H1 (cell line): ENCODE data around the gene CAPS. TPM values are rescaled to one million over a fixed set of nuclear protein-coding genes. Genes with fewer than 3 reads are reported as not detected.
A peak's percentile ranks its signal among the peaks of the same experiment; 100 is the strongest.

ENCODE experiments used
- CTCF ChIA-PET: fragments of 300-600 bp; sonication (Branson Sonifier 250); formaldehyde crosslinking; loops from one replicate; lab custom pipeline; 2021; ENCODE audit not compliant: partially characterized antibody; lab: Charles Lee
- POLR2A ChIA-PET: fragments of 300-600 bp; sonication (Branson Sonifier 250); formaldehyde crosslinking; loops from one replicate; lab custom pipeline; 2021; ENCODE audit warnings: inconsistent platforms; ENCODE audit not compliant: partially characterized antibody; lab: Charles Lee
- DNase-seq, 2 experiments: peaks; one replicate each; pipeline versions ENCODE4 v3.0.0 to v3.0.0-alpha.2; 2010 to 2022; ENCODE audit warnings: low spot score in 2 of 2, low read depth in 1 of 2, mixed read lengths in 1 of 2
- FAIRE-seq: peaks from 2 replicates; lab custom pipeline; 2011; peaks lifted over from hg19 to GRCh38; lab: Jason Lieb, UNC
- H2AFZ ChIP-seq: 2 replicates; pipeline ENCODE4 v1.8.1; 2012; ENCODE audit warnings: low read length, inconsistent platforms
- H2AK5ac ChIP-seq: 2 replicates; pipeline ENCODE4 v1.6.1; 2013; ENCODE audit warnings: low read depth, low read length
- H2BK120ac ChIP-seq: replicated peaks from 2 replicates; pipeline ENCODE3; 2013; ENCODE audit warnings: low read depth, low read length, inconsistent platforms
- H2BK12ac ChIP-seq: 2 replicates; pipeline ENCODE4 v1.6.1; 2013; ENCODE audit warnings: low read depth, low read length
- H2BK15ac ChIP-seq: 2 replicates; pipeline ENCODE4 v1.6.1; 2013; ENCODE audit warnings: low read length
- H2BK20ac ChIP-seq: 2 replicates; pipeline ENCODE4 v1.6.1; 2013; ENCODE audit warnings: low read length
- H2BK5ac ChIP-seq: 2 replicates; pipeline ENCODE4 v1.6.1; 2013; ENCODE audit warnings: low read depth, low read length
- H3K14ac ChIP-seq: 2 replicates; pipeline ENCODE4 v1.6.1; 2013; ENCODE audit warnings: inconsistent platforms; ENCODE audit not compliant: insufficient read length
- H3K18ac ChIP-seq: 2 replicates; pipeline ENCODE4 v1.6.1; 2013; ENCODE audit warnings: low read length; ENCODE audit errors: extremely low read depth
- H3K23ac ChIP-seq: 2 replicates; pipeline ENCODE4 v1.6.1; 2013; ENCODE audit warnings: inconsistent platforms; ENCODE audit not compliant: insufficient read length
- H3K23me2 ChIP-seq: 2 replicates; pipeline ENCODE4 v1.6.1; 2013; ENCODE audit warnings: low read depth, low read length
- H3K27ac ChIP-seq: 2 replicates; pipeline ENCODE4 v1.6.1; 2011; ENCODE audit warnings: low read depth, low read length, inconsistent platforms
- H3K27me3 ChIP-seq, 4 experiments: replicated peaks in 1 of 4; 1 replicate in 1 of 4; 2 replicates in 3 of 4; pipeline versions ENCODE4 v1.6.1 to v1.8.1; 2011 to 2013; ENCODE audit warnings: low read length in 3 of 4, mild to moderate bottlenecking in 3 of 4, inconsistent platforms in 2 of 4, mixed read lengths in 2 of 4, moderate library complexity in 1 of 4; ENCODE audit not compliant: control insufficient read depth in 3 of 4, insufficient read depth in 3 of 4; ENCODE audit errors: extremely low read depth in 1 of 4
- H3K36me3 ChIP-seq, 4 experiments: 2 replicates each; pipeline versions ENCODE4 v1.6.1 to v1.8.1; 2011 to 2013; ENCODE audit warnings: mild to moderate bottlenecking in 4 of 4, low read length in 3 of 4, moderate library complexity in 2 of 4, control low read depth in 1 of 4, inconsistent platforms in 1 of 4; ENCODE audit not compliant: insufficient read depth in 4 of 4, control insufficient read depth in 2 of 4
- H3K4ac ChIP-seq: replicated peaks from 2 replicates; pipeline ENCODE3; 2013; ENCODE audit warnings: low read length, low read depth, mixed read lengths, inconsistent platforms; ENCODE audit not compliant: insufficient read length
- H3K4me1 ChIP-seq, 4 experiments: replicated peaks in 1 of 4; 1 replicate in 1 of 4; 2 replicates in 3 of 4; pipeline versions ENCODE4 v1.6.1 to v1.8.1; 2011 to 2013; ENCODE audit warnings: low read length in 3 of 4, inconsistent platforms in 2 of 4, mixed read lengths in 1 of 4; ENCODE audit not compliant: insufficient read depth in 4 of 4, control insufficient read depth in 3 of 4
- H3K4me2 ChIP-seq, 2 experiments: 2 replicates each; pipeline versions ENCODE4 v1.6.1 to v1.8.1; 2011 to 2013; ENCODE audit warnings: low read depth in 2 of 2, low read length in 2 of 2, control low read depth in 1 of 2, inconsistent platforms in 1 of 2, mild to moderate bottlenecking in 1 of 2; ENCODE audit not compliant: insufficient read depth in 1 of 2
- H3K4me3 ChIP-seq, 4 experiments: fragments of 200-600, 300-600 bp in 1 of 4; sonication (generic), shearing (Covaris generic), sonication (Bioruptor Twin) in 1 of 4; 2 replicates each; pipeline versions ENCODE4 v1.5.1 to v1.8.1; 2011 to 2016; ENCODE audit warnings: low read length in 4 of 4, low read depth in 3 of 4, control low read depth in 2 of 4, inconsistent platforms in 2 of 4, mild to moderate bottlenecking in 2 of 4, mixed read lengths in 1 of 4, moderate library complexity in 1 of 4; ENCODE audit not compliant: insufficient read depth in 2 of 4; ENCODE audit errors: extremely low read depth in 1 of 4
- H3K56ac ChIP-seq: replicated peaks from 2 replicates; pipeline ENCODE3; 2013; ENCODE audit warnings: low read depth, mild to moderate bottlenecking, mixed read lengths, low read length, inconsistent platforms; ENCODE audit not compliant: insufficient read length
- H3K79me1 ChIP-seq: 2 replicates; pipeline ENCODE4 v1.6.1; 2013; ENCODE audit warnings: low read depth, low read length, control low read depth
- H3K79me2 ChIP-seq, 2 experiments: 2 replicates each; pipeline versions ENCODE4 v1.6.1 to v1.8.1; 2012 to 2013; ENCODE audit warnings: low read length in 2 of 2, mild to moderate bottlenecking in 2 of 2, inconsistent platforms in 1 of 2; ENCODE audit not compliant: insufficient read depth in 2 of 2, control insufficient read depth in 1 of 2
- H3K9ac ChIP-seq, 4 experiments: replicated peaks in 1 of 4; 1 replicate in 1 of 4; 2 replicates in 3 of 4; pipeline versions ENCODE4 v1.6.1 to v1.8.1; 2011 to 2013; ENCODE audit warnings: low read depth in 3 of 4, low read length in 3 of 4, control low read depth in 2 of 4, mild to moderate bottlenecking in 2 of 4, moderate library complexity in 2 of 4, inconsistent platforms in 1 of 4; ENCODE audit errors: extremely low read depth in 1 of 4
- H3K9me3 ChIP-seq, 2 experiments: 2 replicates each; pipeline versions ENCODE4 v1.6.1 to v1.8.1; 2012 to 2013; ENCODE audit warnings: mild to moderate bottlenecking in 2 of 2, moderate library complexity in 2 of 2, control low read depth in 1 of 2, inconsistent platforms in 1 of 2, low read depth in 1 of 2, low read length in 1 of 2, mixed read lengths in 1 of 2; ENCODE audit not compliant: insufficient read depth in 2 of 2
- H4K20me1 ChIP-seq, 2 experiments: replicated peaks in 1 of 2; 2 replicates each; pipeline versions ENCODE3 to v1.8.1; 2011 to 2013; ENCODE audit warnings: inconsistent platforms in 2 of 2, low read length in 2 of 2, mild to moderate bottlenecking in 1 of 2; ENCODE audit not compliant: insufficient read depth in 2 of 2, control insufficient read depth in 1 of 2
- H4K5ac ChIP-seq: 2 replicates; pipeline ENCODE4 v1.6.1; 2013; ENCODE audit warnings: low read length, low read depth, mixed read lengths, inconsistent platforms; ENCODE audit not compliant: insufficient read length
- H4K8ac ChIP-seq: 2 replicates; pipeline ENCODE4 v1.8.0; 2013; ENCODE audit warnings: mild to moderate bottlenecking, moderate library complexity, low read length, inconsistent platforms; ENCODE audit not compliant: insufficient read depth; ENCODE audit errors: extremely low read depth
- H4K91ac ChIP-seq: replicated peaks from 2 replicates; pipeline ENCODE3; 2013; ENCODE audit warnings: low read length, mixed read lengths, inconsistent platforms; ENCODE audit not compliant: insufficient read length
- E2F6 ChIP-seq: IDR thresholded peaks from 2 replicates; pipeline ENCODE4 v1.6.1; 2012; ENCODE audit warnings: inconsistent platforms
- KDM1A ChIP-seq: fragments of 200-600, 300-600 bp; sonication (generic); IDR thresholded peaks from 2 replicates; pipeline ENCODE4 v1.7.1; 2016; ENCODE audit warnings: mild to moderate bottlenecking, low read length, borderline replicate concordance
- RFX5 ChIP-seq: IDR thresholded peaks from 2 replicates; pipeline ENCODE4 v1.6.1; 2011; ENCODE audit warnings: low read depth, low read length, improper control_type of control experiment, borderline replicate concordance
- YY1 ChIP-seq: IDR thresholded peaks from 2 replicates; pipeline ENCODE4 v1.6.1; 2011; ENCODE audit warnings: low read depth, mild to moderate bottlenecking, low read length
- WGBS, 2 experiments: shearing (Covaris generic) in 1 of 2; methylation state at CpG; one replicate each; pipeline versions ENCODE4 v1.1.6 to v1.1.7; 2013 to 2015; ENCODE audit warnings: low lambda C conversion rate in 2 of 2, mixed read lengths in 2 of 2, inconsistent platforms in 1 of 2, low coverage in 1 of 2, missing lambda C conversion rate in 1 of 2; ENCODE audit not compliant: insufficient replicate concordance in 2 of 2, insufficient coverage in 1 of 2, insufficient read length in 1 of 2; ENCODE audit errors: extremely low coverage in 1 of 2, missing lambda C conversion rate in 1 of 2; 5-methylcytosine and 5-hydroxymethylcytosine counted together
- polyA plus RNA-seq, 7 experiments: library from polyadenylated mRNA; depleted of rRNA in 3 of 7; stranded (reverse) in 5 of 7; unstranded in 2 of 7; fragments of >200 nt in 5 of 7; fragments of 200-250 nt in 2 of 7; gene quantifications; 1 replicate in 5 of 7; 2 replicates in 1 of 7; 4 replicates in 1 of 7; pipeline versions ENCODE4 v1.2.1 to v1.2.3, GENCODE V29; 2011 to 2013; ENCODE audit warnings: missing spikeins in 2 of 7, mixed read lengths in 2 of 7
- total RNA-seq: library from RNA; stranded (reverse); fragmentation: NEBNext Ultra II Directional; extraction: Animal tissue kit (Norgen Biotek cat#: 25700); gene quantifications from 2 replicates; pipeline ENCODE4 v1.2.1, GENCODE V29; 2021

The CAPS gene
- total and polyA plus RNA-seq, 2 of the 8 experiments (the other 6 are each of a cell fraction or from before 2014, with no cell fraction given), result 2.1 to 2.4 TPM

DNA sequence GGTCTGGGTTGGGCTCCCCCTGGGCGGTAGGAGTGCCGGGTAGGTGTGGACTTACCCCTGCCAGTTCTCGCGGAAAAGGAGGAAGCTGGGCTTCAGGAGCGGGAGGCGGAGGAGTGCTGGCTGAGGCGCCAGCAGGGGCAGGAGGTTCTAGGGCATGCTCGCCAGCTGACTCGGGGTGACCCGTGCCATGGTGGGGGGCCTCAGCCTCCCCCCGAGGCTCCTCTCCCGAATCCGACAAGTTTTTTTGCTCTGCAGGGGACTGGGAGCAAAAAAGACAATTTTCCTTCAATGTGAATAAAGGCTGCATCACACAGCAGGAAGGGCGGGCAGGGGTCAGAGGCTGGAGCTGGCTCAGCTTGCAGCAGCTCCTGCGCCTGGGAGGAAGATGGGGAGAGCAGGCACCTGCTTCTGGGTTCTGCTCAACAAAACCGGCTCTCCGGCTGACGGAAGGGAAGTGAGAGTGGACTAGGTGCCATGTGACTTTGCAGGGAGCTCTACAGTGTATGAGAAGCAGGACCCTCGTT, 37.3 kb downstream of the CAPS start:
- CTCF ChIA-PET, result interaction anchor here (0.6 to 6.0 kb wide), 7 partner anchors 8 to 715 kb away, joined by 3 to 48 read pairs (median 5); no protein-coding TSS in a partner anchor
- Histone ChIP-seq H2BK15ac (no peak overlapping the region), H3K23ac (no peak overlapping the region), H3K9me3 (no peaks in the 10 kb centered on the region), H4K8ac (no peak overlapping the region), H3K4me2 (peak overlapping the region; percentile 54 to 65), H3K18ac (peak overlapping the region; percentile 22; the same call in 1 of the 2 replicates), H2AK5ac (no peak overlapping the region), H3K27me3 (no peaks in the 10 kb centered on the region; a peak in 1 of 7 replicates), H4K20me1 (peaks cover 33 to 45% of the 10 kb centered on the region in 2 experiments), H2BK5ac (no peak overlapping the region), H3K27ac (no peak overlapping the region), H3K23me2 (no peaks in the 10 kb centered on the region), H3K4ac (no peak overlapping the region), H3K4me3 (peak overlapping the region in 2 of 4 experiments; percentile 5 to 28; a peak in 3 of 8 replicates), H3K4me1 (peaks cover 31 to 54% (median 38%) of the 10 kb centered on the region in 4 experiments), H3K56ac (no peak overlapping the region), H3K79me1 (peaks cover 27% of the 10 kb centered on the region), H3K9ac (no peak overlapping the region), H2BK12ac (no peak overlapping the region), H3K79me2 (peaks cover 3 to 87% of the 10 kb centered on the region in 2 experiments), H2AFZ (no peak overlapping the region), H2BK20ac (no peak overlapping the region), H3K14ac (no peak overlapping the region), H4K91ac (no peak overlapping the region), H3K36me3 (peaks cover 0 to 3% (median 0%) of the 10 kb centered on the region in 4 experiments; a peak in 1 of 8 replicates), H4K5ac (no peak overlapping the region), H2BK120ac (no peak overlapping the region)
- no peak for TF ChIP-seq RFX5
- TF ChIP-seq E2F6, result no peak
- no peak for TF ChIP-seq KDM1A
- TF ChIP-seq YY1, result no peak
- DNase-seq, result no peak
- 23% methylated on average over 19 of the region's 19 CpGs; no CpG with 5 or more reads in 1 of the 2 experiments for WGBS, 2 experiments
- POLR2A ChIA-PET, result interaction anchor here (0.9 to 4.0 kb wide), 7 partner anchors 8 to 123 kb away, joined by 3 to 13 read pairs (median 4); partner anchors contain the start of gene NDUFA11
- no peak for FAIRE-seq
